ENCODE measurements around the gene KASH5. TPM values are rescaled to one million over a fixed set of nuclear protein-coding genes. Genes with fewer than 3 reads are reported as not detected.

KASH5 gene
- total RNA-seq = under 0.01 TPM in 1 of 2 replicates, not detected in the other

GRCh38 chr19:49387936-49388372 lies at the start of gene KASH5:
KASH5 (plus strand) TSS chr19:49388249; CDS start chr19:49390884, 2,635 bp downstream.

GRCh38 chr19:49362048-49362928 lies 25.8 kb upstream of the KASH5 start, which contains the start of gene TEAD2:
TEAD2 (minus strand) TSS chr19:49362416; CDS start chr19:49360075, 2,341 bp downstream.

GRCh38 chr19:49363268-49364082 lies 24.6 kb upstream of the KASH5 start, which contains the start of gene DKKL1:
DKKL1 (plus strand) TSS chr19:49363877; CDS start chr19:49363999, 122 bp downstream.

GRCh38 chr19:49423071-49423984 lies 35.3 kb downstream of the KASH5 start, which contains the start of gene PTH2:
PTH2 (minus strand) TSS chr19:49423441; CDS start chr19:49423339, 102 bp downstream.

GRCh38 chr19:49425178-49425577 lies 37.1 kb downstream of the KASH5 start, which contains the start of gene GFY:
GFY (plus strand) TSS chr19:49425388; CDS start chr19:49426431, 1,043 bp downstream.

GRCh38 chr19:49441210-49441959 lies 53.3 kb downstream of the KASH5 start, which contains the start of gene SLC17A7:
SLC17A7 (minus strand) TSS chr19:49441527; CDS start chr19:49441379, 148 bp downstream.

GRCh38 chr19:49451430-49452181 lies 63.6 kb downstream of the KASH5 start, which contains the start of gene PIH1D1:
PIH1D1 (minus strand) TSS chr19:49451814; CDS start chr19:49451574, 240 bp downstream.

GRCh38 chr19:49453013-49453756 lies 65.1 kb downstream of the KASH5 start, which contains the start of gene ALDH16A1:
ALDH16A1 (plus strand) TSS chr19:49453225; CDS start chr19:49453332, 107 bp downstream.

Other genes starting within 250 kb of the KASH5 start
- gene HRC, start 232.9 kb upstream of the KASH5 start, total RNA-seq = not detected in 2 replicates
- gene TRPM4, start 230.5 kb upstream of the KASH5 start, total RNA-seq = 8.8 and 15.9 TPM in 2 replicates
- gene SLC6A16, start 63.1 kb upstream of the KASH5 start, total RNA-seq = under 0.01 and 0.44 TPM in 2 replicates
- gene CD37, start 52.8 kb upstream of the KASH5 start, total RNA-seq = not detected in 2 replicates
- 18.2 and 44.2 TPM in 2 replicates for gene TEAD2, start 25.8 kb upstream of the KASH5 start, total RNA-seq
- not detected in 2 replicates for gene DKKL1, start 24.4 kb upstream of the KASH5 start, total RNA-seq
- not detected in 2 replicates for gene PTH2, start 35.2 kb downstream of the KASH5 start, total RNA-seq
- not detected in 2 replicates for gene GFY, start 37.1 kb downstream of the KASH5 start, total RNA-seq
- not detected in 2 replicates for gene SLC17A7, start 53.3 kb downstream of the KASH5 start, total RNA-seq
- gene PIH1D1, start 63.6 kb downstream of the KASH5 start, total RNA-seq = 95.1 and 138 TPM in 2 replicates
- 30.4 and 40.1 TPM in 2 replicates for gene ALDH16A1, start 65.0 kb downstream of the KASH5 start, total RNA-seq
- gene FLT3LG, start 86.0 kb downstream of the KASH5 start, total RNA-seq = 4.8 and 6.9 TPM in 2 replicates
- gene RPL13A, start 99.4 kb downstream of the KASH5 start, total RNA-seq = 1,545 and 2,202 TPM in 2 replicates
- gene RPS11, start 108.2 kb downstream of the KASH5 start, total RNA-seq = 1,493 and 6,336 TPM in 2 replicates
- 24.9 and 84.7 TPM in 2 replicates for gene FCGRT, start 124.4 kb downstream of the KASH5 start, total RNA-seq
- gene RCN3, start 139.8 kb downstream of the KASH5 start, total RNA-seq = 142 and 264 TPM in 2 replicates
- gene NOSIP, start 192.3 kb downstream of the KASH5 start, total RNA-seq = 72.2 and 106 TPM in 2 replicates
- 0.14 and 0.22 TPM in 2 replicates for gene PRRG2, start 193.1 kb downstream of the KASH5 start, total RNA-seq
- gene PRR12, start 202.9 kb downstream of the KASH5 start, total RNA-seq = 6.9 and 9.0 TPM in 2 replicates

Data from placental pericyte (primary cell).